HG03103 (cell line): ENCODE data around the gene SERGEF.
"Not testable (repeated sequence)": the region's sequence is repeated elsewhere in the genome, so short reads cannot be mapped to it uniquely, and the experiment has no call there.

Source experiments
- ATAC-seq: cut with Tn5 transposase; IDR thresholded peaks from one replicate; pipeline ENCODE4 v1.9.1; 2021; ENCODE audit warnings: low read depth; ENCODE audit not compliant: unreplicated experiment

The SERGEF gene

DNA sequence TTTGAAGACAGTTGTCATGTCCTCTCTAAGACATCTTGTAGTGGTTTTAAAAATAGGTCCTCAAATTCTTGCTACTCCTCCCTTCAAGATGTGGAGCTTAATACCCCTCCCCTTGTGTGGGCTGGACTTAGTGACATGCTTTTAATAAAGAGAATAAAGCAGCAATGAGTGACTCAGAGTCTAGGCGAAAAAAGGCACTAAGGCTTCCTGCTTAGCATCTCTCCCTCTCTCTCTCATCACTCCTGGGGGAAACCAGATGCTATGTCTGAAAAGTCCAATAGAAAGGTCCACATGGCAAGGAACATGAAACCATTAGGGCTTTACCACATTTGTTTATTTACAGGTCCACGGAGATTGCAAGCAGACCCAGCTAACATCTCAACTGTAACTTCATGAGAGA is 11.7 kb downstream of the SERGEF start:
- no peak for ATAC-seq

DNA sequence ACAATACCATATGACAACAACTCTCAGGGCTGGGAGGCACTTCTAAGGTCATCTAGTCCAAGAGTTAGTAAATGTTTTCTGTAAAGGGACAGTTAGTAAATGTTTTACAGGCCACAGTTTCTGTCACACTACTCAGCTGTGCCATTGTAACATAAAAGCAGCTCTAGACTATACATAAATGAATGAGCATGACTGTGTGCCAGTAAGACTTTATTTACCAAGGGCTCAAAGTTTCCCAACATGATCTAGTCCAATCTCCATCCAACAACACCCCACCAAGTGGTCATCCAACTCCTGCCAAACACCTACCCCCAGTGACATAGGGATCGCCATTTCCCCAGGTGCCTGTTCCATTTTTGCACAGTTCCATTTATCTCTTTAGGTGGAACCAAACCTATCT is 12.1 kb downstream of the SERGEF start:
- ATAC-seq, result no peak

DNA sequence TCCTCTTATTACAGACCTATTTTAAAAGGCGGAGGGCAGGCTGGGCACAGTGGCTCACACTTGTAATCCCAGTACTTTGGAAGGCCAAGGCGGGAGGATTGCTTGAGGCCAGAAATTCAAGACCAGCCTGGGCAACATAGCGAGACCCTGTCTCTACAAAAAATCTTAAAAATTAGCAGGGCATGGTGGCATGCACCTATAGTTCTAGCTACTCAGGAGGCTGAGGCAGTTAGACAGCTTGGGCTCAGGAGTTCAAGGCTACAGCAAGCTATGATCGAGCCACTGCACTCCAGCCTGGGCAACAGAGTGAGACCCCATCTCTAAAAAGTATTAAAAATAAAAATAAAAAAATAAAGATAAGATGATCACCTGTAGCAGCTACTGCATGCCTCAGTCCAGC is 12.7 kb downstream of the SERGEF start:
- not testable (repeated sequence) for ATAC-seq

DNA sequence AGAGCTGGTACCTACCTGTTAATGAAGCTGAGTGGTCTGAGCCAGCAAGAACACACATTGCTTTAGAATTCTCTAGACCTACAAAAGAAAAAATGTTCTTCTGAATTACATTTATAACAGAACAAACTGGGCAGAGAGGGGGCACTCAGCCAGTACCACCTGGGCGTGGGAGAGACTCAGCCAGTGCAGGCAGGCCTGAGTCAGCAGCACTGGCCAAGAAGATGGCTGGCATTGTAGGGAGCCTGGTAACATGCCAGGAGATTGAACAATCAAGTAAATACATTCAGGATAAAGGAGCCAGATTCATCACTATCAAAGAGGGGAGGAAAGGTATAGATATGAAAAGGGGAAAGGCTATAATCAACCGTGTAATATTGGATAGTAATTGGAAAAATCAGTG is 19.9 kb downstream of the SERGEF start:
- no peak for ATAC-seq

DNA sequence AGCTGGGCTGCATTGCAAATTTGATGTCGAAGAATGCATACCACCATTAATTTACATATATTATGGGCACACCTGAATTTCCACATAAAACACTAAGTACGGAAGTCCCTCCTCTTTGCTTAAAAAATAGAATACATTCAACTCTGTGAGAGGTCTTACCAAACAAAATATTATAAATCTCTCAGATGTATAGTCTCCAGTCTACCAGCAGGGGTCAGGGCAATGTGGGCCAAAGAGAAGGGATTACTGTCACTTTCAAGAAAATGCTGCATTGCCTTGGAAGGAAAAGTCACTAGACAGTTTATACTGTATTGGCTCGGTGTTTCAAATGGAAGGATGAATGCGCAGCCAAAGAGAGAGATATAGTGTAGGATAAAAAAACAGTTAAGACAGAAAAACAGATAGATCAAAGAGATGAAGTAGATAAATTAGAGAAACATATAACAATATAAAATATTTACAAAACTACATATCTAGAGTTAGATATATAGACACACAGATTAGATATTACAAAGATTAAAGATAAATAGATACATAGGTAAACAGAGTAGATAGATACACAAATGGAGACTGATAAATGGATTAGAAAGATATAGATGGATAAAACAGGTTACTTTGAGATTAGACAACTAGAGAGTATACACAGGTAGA is 20.9 kb downstream of the SERGEF start:
- peak; percentile 74 for ATAC-seq

DNA sequence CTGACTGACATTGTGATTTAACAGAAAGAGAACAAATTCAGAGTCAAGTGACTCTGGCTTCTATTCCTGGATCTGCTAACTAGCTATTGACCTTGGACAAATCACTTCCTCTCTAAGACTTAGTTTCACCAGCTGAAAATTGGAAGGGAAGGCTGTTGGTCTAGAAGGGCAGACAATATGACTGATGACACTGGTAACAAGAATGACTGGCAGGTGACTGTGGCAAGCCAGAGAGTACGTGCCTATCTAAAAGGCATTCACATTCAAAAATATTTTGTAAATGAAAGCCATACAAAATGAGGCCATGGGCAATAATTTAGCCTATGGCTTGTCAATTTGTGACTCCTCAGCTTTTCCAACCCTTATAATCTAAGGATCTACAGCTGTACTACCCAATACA is 23.5 kb downstream of the SERGEF start:
- no peak for ATAC-seq

DNA sequence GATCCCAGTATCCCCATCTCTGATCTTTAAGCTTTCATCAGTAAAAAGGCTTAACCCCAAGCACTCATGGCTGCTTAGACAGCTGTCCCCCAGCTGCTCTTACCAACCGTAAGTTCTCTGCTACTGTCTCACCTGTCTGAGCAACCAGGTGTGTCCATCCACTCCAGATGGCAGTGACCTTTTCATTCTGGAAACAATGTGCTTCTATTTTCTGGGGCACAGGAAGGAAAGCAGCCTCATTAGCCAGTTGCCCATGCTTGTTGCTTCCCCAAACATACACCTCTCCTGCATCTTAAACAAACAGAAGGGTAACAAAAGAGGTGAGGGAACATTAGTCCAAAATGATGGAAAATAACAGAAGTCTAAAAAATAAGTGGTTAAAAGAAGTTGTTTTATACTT is 24.4 kb downstream of the SERGEF start:
- ATAC-seq, result no peak

DNA sequence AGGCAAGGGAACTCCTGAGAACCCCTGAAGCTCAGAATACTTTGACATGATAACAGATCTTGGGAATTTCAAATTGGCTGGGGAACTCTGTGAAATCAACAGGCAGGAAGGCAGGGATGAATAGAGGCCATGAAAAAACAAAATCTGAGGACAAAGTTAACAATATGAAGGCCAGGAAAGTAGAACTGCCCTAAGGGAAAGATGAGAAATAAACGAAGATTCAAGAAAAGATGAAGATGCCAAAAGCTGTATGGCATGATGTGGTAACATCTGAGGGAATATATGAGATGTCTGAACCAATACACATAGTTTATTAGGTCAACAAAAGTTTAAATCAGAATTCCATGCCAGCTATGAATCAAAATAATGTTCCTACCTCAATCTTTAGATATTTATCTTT is 25.0 kb downstream of the SERGEF start:
- no peak for ATAC-seq

DNA sequence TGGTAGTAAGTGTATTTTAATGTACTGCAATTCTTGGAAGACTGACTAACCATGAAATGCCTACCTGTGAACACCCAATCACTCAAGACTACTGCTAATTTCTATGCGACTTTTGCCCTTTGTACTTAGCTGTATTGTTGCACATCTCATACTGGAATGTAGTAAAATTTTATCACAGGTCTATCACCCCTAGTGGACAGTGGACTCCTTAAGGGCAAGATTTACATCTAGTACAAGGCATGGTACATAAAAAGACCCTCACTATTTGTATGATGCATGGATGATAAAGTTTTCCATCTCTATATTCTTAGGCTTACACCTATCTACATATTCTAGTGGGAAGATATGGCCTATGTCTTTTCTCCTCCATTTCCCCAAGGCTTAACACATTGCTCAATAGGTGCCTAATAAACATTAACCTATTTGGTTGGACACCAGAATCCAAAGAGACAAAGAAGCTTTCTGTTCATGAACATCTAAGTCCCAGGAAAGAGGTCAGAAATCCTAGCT is 26.1 kb downstream of the SERGEF start:
- ATAC-seq, result no peak

DNA sequence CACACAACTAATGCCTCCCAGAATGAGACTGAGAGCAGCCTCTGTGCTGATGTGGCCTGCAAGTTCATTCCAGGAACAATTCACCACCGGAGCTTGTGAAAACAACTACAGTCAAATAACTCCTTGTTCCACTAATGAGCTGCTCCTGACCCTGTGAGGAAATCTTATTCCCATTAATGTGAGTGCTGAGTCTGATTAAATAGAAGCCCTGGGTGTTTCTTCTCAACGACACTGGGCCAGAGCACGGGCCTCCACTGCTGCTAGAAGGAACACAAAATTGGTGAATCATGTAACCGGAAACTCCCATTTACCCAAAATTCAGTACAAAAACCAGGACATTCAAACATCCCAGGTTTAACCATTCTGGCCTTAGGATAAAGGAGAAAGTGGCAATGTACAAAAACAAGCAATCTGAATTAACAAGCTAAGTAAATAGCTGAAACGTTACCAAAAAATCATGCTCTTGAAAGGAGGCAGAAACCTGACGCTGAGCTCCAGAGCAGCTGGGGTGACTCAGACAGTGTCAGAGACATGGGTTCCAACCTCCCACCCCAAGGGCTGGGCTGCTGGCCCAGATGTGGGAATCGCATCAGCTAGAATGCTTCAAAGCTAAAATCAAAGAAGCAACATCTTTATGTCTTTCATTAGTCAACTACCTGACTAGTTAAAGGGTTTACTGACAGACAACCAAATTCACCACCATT is 26.7 kb downstream of the SERGEF start:
- no peak for ATAC-seq

DNA sequence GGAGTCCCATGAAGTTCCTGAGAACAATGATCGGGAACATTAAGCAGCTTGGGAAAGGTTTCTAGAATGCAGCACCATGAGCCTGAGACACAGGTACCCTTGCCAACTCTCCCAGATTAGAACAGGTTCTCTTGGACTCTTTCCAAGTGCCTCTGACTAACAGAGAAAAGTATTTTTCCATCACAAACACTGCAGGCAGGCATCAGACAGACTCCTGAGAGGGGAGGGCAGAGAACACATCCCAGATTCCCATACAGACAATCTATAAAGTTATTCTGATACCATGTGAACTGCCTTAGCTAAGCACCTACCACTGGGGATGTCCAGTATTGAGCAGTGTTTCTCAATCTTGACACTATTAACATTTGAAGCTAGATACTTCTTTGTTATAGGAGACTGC is 27.3 kb downstream of the SERGEF start:
- no peak for ATAC-seq

DNA sequence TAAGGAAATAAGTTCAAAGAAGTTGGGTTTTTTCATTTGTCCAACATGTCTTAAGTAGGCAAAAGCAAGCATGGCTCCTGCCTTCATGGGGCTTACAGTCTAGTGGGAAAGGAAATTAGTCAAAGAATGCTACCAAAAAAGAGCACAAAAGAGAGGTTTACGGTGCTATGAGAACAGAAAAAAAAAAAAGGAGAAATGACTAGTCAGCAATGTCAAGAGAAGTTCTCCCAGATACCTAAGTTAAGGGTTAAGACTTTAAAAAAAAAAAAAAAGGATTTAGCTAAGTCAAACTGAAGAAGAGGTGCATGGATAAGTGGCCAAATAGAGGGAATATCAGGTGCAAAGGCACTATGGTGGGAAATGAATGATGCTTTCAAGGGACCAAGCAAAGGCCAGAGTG is 29.3 kb downstream of the SERGEF start:
- no peak for ATAC-seq

DNA sequence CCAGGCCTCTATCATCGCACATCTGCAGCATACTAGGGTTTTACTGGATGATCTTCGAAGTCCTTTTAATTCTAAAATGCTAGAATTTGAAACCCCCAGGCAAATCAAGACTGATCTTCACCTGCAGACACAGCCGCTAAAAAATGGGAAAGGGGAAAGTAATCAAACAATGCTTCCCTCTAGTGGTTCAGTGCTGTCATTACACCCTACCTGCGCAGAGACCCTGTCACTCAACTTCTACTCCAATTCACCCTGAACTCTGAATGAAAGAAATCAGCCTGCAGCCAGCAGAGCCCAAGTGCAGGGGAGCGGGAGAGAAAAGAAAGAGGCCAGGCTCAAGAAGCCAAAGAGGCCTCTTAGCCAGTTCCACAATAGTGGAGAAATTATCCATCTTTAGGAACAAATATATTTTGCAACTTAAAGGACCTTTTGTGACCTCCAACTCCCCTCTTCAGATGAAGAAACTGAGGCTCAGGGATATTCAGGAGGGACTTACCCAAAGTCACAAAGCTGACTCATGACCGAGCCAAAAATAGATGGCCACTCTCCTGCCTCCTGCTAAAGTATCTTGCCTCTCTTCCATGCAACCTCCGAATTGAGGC is 33.0 kb downstream of the SERGEF start:
- no peak for ATAC-seq

DNA sequence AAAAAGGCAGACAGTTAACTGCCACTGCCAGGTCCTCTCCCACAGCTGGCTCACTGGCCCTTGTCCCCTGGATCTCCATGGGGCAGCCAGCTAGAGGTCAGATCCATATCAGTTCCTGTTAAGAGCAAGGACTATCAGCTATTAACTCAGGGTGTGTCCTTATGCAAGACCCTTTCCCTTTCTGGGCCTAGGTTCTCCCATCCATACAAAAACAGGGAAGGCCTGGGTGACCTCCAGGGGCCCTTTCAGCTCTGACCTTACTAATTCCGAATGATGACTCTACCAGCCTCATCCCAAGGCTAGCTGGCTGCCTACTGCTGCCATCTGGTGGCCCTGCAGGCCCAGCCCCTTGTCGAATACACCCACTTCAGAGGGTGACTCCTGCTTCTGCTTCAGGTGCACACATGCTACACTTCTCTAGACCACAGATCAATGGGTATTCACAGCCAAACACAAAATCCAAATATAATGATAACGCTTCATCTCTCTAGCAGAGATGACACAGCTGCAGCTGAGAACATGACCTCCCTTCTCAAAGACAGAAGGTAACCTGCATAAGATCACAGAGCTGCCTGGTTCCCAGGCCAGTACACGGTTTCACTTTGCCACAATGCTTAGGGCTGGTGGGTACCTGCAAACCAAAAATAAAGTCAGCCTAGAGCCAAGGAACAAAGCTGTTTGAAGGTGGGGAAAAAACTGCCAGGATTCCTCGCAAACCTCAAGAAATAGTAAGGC is 34.1 kb downstream of the SERGEF start:
- ATAC-seq, result no peak

DNA sequence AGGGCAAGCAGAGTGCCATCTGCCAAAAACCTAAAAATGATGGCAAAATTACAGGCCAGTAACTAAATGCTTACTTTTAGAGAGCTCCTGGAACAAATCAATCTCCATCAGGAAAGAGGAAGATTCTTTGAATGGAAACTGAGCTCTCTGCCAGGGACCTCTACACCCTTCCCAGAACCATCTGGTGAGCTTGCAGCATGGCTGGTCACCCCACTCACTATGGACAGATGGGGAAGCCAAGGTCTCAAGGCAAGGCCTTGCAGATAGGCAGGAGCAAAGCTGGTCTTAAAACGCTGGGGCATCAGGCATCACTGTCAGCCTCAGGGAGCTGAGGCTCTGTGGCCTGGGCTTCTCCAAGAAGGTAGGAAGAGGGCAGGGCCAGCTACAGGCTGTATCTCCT is 36.2 kb downstream of the SERGEF start:
- no peak for ATAC-seq

DNA sequence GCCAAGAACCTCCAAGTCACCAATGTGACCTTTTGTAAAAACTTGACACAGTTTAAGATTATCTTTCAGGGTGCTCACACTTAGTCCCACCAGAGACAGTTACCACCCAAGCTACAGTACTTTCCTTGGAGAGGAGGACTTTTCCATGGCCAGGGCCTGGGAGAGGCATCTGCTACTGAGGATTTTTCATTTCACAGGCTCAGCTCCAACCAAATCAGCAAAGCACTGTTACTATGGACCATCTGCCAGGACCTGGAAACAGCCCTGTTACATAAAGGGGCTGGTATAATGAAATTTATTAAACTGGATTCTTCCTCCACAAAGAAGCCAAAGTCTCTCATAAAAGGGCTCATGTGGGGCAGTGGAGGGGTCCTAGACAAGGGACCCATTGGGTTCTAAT is 38.6 kb downstream of the SERGEF start:
- no peak for ATAC-seq

DNA sequence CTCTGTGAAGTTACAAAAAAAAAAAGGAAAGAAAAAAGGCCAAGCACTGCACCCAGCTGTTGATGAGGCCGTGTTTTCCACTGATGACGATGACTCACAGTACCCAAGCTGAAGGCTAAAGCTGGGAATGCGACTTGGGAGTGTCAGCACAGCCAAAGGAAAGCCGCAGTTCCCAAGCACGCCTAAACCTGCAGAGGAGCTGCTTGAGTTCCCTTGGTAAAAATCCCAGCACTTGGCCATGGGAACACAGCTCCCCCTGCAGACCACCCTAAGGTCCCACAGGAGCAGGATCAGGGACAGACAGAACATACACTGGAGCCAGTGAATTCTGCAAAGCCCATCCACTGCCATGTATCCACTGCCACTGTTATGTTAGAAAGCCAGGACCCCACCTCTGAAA is 39.9 kb downstream of the SERGEF start:
- no peak for ATAC-seq

DNA sequence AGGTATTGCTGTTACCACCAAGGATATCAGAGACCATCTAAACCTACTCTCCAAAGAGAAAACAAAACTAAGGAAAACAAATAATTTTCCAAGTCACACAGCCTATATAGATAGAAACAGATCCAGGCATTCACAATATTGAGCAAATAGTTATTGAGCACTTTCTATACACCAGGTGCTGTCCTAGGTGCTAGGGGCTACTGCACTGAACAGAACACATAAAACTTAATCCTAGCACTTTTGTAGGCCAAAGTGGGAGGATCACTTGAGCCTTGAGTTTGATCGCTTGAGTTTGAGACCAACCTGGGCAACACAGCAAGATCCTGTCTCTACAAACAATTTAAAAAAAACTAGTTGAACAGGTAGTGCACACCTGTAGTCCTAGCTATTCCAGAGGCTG is 44.6 kb downstream of the SERGEF start:
- ATAC-seq, result no peak

DNA sequence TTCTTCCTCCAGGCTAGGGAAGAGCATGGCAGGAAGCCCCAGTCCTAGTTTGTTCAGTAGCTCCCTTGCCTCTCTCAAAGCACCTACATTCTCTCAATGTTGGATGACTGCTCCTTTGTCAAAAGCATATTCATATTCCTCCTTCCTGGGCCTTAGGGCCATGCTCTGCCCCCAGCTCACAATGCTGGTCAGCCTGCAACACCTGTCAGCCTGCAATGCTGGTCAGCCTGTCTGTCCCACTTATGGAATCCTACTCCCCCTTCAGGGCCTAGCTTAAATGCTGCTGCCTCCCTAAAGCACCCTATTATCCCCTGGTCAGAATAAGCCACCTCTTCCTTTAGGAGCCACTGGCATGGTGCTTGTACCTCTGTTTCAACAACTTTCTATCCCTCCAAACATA is 45.2 kb downstream of the SERGEF start:
- no peak for ATAC-seq

DNA sequence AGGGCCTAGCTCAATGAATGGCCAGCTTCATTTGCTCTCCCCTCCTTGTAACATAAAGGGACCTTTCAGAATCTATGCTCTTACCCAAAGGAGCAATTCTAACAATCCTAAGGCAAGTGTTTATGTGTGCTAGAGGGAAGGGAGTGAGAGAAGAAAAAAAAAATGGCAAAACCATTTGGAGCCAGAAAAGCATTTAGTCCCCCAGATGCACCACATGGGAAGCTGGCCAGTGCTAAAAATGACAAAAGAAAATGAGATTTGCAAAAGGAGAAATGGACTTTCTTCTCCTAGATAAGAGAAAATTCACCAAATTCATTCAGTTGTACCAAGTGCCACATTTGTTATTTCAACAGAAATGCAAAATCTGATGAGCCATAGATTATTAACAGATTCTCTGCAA is 52.8 kb downstream of the SERGEF start:
- ATAC-seq, result no peak

DNA sequence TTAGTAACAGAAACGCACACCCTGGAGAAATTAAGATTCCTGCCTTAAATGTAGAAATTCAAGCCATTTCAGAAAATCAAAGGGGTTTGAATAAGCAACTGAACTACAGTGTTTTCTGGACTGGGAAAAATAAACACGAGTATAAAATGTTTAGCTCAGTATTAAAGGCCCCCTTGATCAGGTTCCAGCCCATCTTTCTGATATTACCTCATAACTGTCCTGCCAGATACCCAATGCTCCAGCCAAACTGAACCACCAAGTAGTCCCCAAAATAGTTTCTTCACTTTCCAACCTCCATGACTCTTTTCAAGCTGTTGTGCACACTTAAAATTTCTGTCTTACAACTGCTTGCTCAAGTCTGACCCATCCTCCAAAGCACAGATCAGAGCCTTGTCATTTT is 54.4 kb downstream of the SERGEF start:
- no peak for ATAC-seq
